GM19438 (cell line): ENCODE results near the gene AKT1.
A peak's percentile ranks its signal among the peaks of the same experiment; 100 is the strongest.

Experiments used
- ATAC-seq: cut with Tn5 transposase; IDR thresholded peaks from one replicate; pipeline ENCODE4 v1.9.1; 2021; ENCODE audit warnings: low read depth; ENCODE audit not compliant: unreplicated experiment

The AKT1 gene

GRCh38 chr14:104726600-104727451 lies 68.7 kb downstream of the AKT1 start:
- ATAC-seq: no peak

- ATAC-seq: no peak
Observed at GRCh38 chr14:104725772-104726548, 69.6 kb downstream of the AKT1 start.

- no peak for ATAC-seq
Observed at GRCh38 chr14:104724981-104725771, 70.4 kb downstream of the AKT1 start.

GRCh38 chr14:104724407-104724980 lies 71.1 kb downstream of the AKT1 start:
- no peak for ATAC-seq

GRCh38 chr14:104723651-104724406 lies 71.7 kb downstream of the AKT1 start, which contains the start of gene ADSS1:
Gene ADSS1, plus strand, starts transcription at chr14:104724229. Its CDS starts 42 bp downstream, at chr14:104724271.
- peak; percentile 57 for ATAC-seq

DNA sequence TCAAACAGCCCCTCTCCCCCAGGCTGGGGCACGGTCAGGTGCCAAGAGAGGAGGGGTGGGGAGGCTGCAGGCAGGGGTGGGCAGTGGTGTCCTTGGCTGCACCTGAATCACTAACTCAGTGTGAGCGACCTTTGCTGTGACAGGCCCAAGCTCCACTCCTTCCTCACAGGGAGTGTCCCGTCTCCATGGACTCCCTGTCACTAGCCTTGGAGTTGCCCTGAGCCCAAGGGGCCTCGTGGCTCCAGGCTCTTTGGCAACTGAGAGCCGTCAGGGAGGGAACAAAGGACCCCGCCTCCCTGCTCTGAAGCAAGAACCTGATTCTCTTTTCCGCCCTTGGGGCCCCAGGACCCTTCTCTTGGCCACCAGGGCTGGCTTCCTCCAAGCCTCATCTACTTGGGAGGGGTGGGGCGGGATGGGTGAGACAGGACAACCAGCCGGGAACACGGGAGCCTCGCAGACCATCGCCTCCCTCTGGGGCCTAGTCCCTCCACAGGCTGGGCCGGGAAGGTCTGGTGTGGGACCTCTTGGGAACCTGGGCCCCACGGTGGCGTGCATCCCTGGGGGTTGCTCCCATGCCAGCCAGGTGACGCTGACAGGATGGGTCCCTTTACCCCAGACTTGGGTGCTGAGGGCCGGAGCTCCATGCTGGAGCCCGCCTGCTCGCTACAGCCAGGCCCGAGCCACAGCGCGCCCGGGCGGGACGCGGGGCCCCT lies 72.5 kb downstream of the AKT1 start:
- ATAC-seq: no peak

DNA sequence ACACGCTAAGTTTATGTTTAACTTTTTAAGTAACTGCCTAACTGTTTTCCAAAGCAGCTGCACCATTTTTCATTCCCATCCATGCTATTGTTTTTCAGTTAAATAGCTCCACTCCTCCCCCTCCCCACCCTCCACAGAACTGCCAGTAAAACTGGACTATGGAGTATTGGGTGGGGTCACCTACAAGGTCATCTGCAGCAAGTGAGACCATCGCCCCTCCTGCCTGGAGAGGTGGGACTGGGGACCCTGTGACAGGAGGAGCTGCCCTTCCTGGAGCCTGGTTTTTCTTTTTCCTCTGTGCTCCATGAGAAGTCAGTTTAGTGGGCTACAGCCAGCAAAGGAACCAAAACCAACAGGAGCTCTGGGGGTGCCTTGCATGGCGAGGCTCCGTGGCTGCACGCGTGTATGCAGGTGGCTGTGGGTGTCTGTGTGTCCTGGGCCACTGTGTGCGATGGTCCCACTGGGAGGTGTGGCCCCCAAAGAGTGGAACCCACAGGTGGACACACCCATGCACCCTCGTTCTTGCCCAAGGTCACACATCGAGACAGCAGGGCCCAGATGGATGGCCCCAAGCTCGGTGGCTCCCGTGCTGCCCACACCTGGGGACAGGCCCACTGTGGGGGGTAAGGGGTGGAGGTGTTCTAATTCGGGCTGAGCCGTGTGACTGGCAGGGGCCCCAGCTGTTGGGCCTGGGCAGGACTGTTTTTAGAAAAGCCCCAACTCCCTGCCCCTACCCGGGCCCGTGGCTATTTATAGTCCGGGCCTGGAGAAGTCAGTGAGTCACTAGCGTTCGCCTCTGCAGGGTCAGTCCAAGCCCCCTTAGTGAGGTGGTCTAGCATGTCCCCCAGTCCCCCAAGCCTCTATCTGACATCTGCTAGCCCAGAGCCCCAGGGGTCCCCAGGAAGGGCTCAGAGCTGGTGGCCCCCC lies 73.8 kb downstream of the AKT1 start:
- ATAC-seq: no peak
